Keratinocyte (primary cell): ENCODE data around the gene CCDC54.

Source experiments
- EZH2 ChIP-seq: IDR thresholded peaks from one replicate; pipeline ENCODE4 v1.6.1; 2012; ENCODE audit warnings: inconsistent platforms, mild to moderate bottlenecking, low read length, moderate library complexity
- TF ChIP-seq, protein P1 (sequence below), 3 experiments: IDR thresholded peaks in 1 of 3; conservative IDR thresholded peaks in 1 of 3; optimal IDR thresholded peaks in 1 of 3; 2 replicates in 2 of 3; 3 replicates in 1 of 3; pipeline versions ENCODE3 to v1.5.1; 2011; ENCODE audit warnings: low read length in 3 of 3, mild to moderate bottlenecking in 3 of 3, moderate library complexity in 2 of 3, control low read depth in 1 of 3, inconsistent platforms in 1 of 3; ENCODE audit not compliant: insufficient read depth in 2 of 3; ENCODE audit errors: extremely low read depth in 1 of 3

- TF ChIP-seq, protein P1, sequence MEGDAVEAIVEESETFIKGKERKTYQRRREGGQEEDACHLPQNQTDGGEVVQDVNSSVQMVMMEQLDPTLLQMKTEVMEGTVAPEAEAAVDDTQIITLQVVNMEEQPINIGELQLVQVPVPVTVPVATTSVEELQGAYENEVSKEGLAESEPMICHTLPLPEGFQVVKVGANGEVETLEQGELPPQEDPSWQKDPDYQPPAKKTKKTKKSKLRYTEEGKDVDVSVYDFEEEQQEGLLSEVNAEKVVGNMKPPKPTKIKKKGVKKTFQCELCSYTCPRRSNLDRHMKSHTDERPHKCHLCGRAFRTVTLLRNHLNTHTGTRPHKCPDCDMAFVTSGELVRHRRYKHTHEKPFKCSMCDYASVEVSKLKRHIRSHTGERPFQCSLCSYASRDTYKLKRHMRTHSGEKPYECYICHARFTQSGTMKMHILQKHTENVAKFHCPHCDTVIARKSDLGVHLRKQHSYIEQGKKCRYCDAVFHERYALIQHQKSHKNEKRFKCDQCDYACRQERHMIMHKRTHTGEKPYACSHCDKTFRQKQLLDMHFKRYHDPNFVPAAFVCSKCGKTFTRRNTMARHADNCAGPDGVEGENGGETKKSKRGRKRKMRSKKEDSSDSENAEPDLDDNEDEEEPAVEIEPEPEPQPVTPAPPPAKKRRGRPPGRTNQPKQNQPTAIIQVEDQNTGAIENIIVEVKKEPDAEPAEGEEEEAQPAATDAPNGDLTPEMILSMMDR (optimal IDR thresholded peaks at IDR 0.05 in 1 of 3, IDR thresholded peaks at IDR 0.05 in 1 of 3, conservative IDR thresholded peaks at IDR 0.05 in 1 of 3; ENCODE audit: extremely low read depth in 1 of 3, insufficient read depth in 2 of 3, low read length in 3 of 3) = no peak
- no peak for TF ChIP-seq EZH2
These were observed 48.2 kb upstream of the CCDC54 start for GRCh38 chr3:107329088-107329487.
